Coronary artery (tissue), 2 donors: ENCODE results near the gene LIPJ.

Source experiments
- DNase-seq: peaks from one replicate; pipeline ENCODE4 v3.0.0-alpha.2; 2017; ENCODE audit warnings: low spot score
- H3K27ac ChIP-seq, 2 donors: fragments of 200-600 bp; sonication (generic); one replicate each; pipeline ENCODE4 v1.5.1; 2016 to 2019
- H3K4me3 ChIP-seq: fragments of 200-600 bp; sonication (generic); 2 replicates; pipeline ENCODE4 v1.5.1; 2016; ENCODE audit warnings: mild to moderate bottlenecking, moderate library complexity
- TF ChIP-seq, protein P1 (sequence below): fragments of 200-600 bp; sonication (generic); IDR thresholded peaks from one replicate; pipeline ENCODE4 v1.5.1; 2019; ENCODE audit warnings: antibody characterized with exemption

The LIPJ gene

DNA sequence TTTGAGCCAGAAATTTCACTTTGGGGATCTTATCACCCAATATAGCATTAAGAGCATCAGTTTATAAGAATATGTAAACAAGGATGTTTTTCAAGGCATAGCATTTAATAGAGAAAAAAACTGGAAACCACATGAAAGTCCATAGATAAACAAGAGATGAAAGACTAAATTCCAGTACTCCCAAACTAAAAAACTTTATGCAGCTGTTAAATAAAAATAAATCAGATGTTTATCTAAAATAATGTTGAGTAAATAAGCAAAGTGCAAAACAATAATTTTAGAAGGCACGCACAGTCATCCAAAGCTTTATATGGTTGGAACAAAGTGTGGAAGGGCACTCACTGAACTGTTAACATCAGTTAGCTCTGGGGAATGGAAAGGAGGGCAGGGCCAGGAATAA lies 24.4 kb upstream of the LIPJ start:
- no peak overlapping the region for H3K27ac ChIP-seq
- TF ChIP-seq, protein P1, sequence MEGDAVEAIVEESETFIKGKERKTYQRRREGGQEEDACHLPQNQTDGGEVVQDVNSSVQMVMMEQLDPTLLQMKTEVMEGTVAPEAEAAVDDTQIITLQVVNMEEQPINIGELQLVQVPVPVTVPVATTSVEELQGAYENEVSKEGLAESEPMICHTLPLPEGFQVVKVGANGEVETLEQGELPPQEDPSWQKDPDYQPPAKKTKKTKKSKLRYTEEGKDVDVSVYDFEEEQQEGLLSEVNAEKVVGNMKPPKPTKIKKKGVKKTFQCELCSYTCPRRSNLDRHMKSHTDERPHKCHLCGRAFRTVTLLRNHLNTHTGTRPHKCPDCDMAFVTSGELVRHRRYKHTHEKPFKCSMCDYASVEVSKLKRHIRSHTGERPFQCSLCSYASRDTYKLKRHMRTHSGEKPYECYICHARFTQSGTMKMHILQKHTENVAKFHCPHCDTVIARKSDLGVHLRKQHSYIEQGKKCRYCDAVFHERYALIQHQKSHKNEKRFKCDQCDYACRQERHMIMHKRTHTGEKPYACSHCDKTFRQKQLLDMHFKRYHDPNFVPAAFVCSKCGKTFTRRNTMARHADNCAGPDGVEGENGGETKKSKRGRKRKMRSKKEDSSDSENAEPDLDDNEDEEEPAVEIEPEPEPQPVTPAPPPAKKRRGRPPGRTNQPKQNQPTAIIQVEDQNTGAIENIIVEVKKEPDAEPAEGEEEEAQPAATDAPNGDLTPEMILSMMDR: no peak

DNA sequence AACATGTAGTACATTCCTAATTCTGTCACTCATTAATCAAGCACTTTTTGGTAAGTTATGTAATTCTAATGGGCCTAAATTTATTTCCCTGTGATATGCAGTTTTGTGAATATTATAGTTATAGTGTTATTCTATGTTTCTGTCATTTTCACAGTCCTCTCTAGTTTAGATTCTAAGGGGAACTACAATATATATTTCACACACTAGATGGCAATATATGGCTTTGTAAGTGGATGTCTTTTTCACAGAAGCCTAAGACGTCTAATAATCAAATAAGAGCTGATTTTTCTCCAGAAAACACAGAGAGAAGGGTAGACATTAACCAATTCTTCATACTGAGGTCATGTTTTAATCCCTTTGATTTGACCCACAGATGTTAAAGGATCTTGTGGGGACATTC lies 21.5 kb upstream of the LIPJ start:
- H3K27ac ChIP-seq: no peak overlapping the region
- DNase-seq: no peak
- H3K4me3 ChIP-seq: no peak overlapping the region
- TF ChIP-seq, protein P1: no peak

More for the DNA sequence above, 24.4 kb upstream of the LIPJ start:
- DNase-seq: no peak
- no peak overlapping the region for H3K4me3 ChIP-seq

DNA sequence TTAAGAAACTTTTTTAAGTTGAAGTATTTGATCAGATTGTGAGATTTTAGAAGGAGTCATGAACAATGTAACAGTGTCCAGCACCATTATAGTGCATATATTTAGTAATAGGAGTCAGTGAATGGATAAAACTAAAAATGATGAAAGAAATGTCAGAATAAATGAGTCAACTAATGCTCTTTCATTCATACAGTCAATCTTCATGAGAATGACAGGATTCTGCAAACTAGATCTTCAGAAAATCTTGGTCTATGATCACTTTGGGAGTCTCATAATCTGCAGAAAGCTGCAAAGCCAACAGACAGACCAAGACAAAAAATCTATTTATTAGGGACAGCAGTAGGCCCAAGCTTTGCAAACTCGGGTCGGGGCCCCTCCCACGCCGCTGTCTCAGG lies 4.2 kb upstream of the LIPJ start:
- Histone ChIP-seq H3K4me3 (peak overlapping the region; percentile 87), H3K27ac (peak overlapping the region; percentile 93 to 95)
- TF ChIP-seq, protein P1: no peak
- no peak for DNase-seq

DNA sequence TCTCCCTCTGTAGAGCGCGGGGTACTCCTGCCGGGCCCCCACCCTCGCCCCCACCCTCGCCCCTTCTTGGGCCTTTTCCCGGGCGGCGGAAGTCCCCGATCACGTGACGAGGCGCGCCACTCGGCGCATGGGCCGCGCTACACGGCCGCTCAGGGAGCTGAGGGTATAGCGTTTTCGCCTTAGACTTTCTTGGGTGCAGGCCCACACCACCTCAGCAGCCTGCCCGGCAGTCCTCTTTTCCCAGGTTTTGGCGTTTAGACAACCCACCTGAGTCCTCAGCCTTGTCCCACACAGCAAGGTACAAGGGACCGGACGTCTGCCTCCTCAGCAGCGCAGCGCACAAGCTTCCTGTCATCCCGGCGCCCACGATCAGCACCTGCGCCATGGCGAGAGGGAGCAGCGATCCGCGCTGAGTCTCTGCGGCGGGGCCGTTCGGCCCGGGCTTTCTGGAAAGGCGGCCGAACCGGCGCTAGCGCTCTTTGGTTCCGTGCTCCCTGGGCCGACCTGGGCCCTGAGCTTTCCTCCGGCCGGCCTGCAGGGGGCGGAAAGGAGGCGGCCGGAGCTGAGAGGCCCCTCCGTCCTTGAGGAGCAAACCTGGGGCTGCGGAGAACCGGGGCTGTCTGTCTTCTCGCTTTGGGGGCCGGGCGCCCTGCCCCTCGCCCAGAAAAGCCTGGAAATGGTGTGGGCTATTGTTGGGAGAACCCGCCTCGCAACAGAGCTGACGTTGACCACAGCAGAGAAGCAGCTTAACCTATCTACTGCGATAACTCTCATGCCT lies 3.6 kb upstream of the LIPJ start, which contains the start of gene RNLS:
RNLS (minus strand) TSS at position 513 of the 778 bp plus-strand sequence.
- TF ChIP-seq, protein P1: peak; percentile 71
- Histone ChIP-seq H3K4me3 (peak within 1 kb of the TSS; percentile 87), H3K27ac (peak within 1 kb of the TSS; percentile 93 to 95)
- peak; percentile 85 for DNase-seq

DNA sequence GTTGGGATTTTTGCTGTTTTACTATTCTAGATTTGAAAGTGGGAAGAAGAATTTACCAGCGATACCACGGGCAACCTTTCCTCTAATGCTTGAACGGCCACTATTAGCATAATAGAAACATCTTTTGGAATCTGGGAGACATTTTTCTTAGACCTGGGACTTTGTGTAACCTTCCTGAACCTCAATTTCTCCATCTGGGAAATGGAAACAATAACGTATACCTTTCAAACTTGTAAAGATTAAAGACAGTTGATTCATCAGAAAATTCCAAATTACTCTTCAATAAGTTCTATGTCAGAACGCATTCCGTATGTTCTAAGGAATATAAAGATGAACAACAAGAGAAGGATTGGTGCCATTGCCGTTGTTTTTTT lies 3.0 kb upstream of the LIPJ start:
- TF ChIP-seq, protein P1: no peak
- peak overlapping the region; percentile 87 for H3K4me3 ChIP-seq
- DNase-seq: no peak
- H3K27ac ChIP-seq: peak overlapping the region; percentile 93 to 95

DNA sequence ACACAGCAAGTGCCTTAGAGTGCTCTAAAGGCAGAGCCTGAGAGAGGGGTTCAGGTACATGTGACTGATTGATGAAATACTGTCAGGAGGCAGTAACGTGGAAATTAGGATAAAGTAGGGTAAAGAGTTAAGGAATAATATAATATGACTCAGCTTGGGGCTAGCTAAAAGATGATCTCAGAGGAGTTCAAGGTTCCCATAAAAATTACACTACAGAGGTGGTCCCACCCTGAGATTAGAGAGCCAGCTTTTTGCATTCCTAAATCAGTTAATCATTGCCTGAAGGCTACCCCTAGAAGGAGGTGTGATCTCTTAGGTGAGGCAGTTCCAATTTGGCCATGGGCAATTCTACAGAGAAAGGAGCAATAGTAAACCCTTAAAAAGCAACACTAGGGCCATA lies 5.8 kb downstream of the LIPJ start:
- Histone ChIP-seq H3K27ac (no peak overlapping the region), H3K4me3 (no peak overlapping the region)
- DNase-seq: no peak
- TF ChIP-seq, protein P1: no peak

DNA sequence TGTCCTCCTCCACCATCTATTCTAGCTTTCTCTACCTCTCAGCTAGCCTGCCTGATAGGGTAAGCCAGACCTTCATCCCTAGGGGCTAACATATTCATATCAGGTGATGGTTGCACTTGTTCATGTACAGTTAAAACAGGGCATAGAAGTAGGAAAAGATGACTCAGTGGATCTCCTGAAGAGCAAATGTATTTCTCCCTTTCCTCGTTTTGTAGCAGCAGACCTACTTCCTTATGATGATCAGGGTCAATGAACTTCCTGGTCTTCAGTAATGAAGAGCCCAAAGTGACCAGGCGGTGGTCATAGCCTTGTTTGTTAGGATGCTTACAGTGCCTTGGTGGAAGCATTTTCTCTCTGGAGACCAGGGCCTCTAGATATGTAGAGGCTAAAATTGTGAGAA lies 6.3 kb downstream of the LIPJ start:
- TF ChIP-seq, protein P1: no peak
- Histone ChIP-seq H3K4me3 (no peak overlapping the region), H3K27ac (no peak overlapping the region)
- DNase-seq: no peak
